Heart left ventricle (tissue), 16 donors: ENCODE measurements around the gene BROX. TPM values are rescaled to one million over a fixed set of nuclear protein-coding genes. Genes with fewer than 3 reads are reported as not detected.
"Not testable (repeated sequence)": the region's sequence is repeated elsewhere in the genome, so short reads cannot be mapped to it uniquely, and the experiment has no call there.

Experiments used
- ATAC-seq, 4 donors: fragments of 200-7000 bp; cut with Tn5 transposase; one replicate each; pipeline ENCODE4 v1.9.1; 2020 to 2022; ENCODE audit warnings: moderate library complexity in 4 of 4, mild to moderate bottlenecking in 3 of 4, moderate number of reproducible peaks in 1 of 4
- DNase-seq, 5 donors: peaks; one replicate each; pipeline ENCODE4 v3.0.0-alpha.2; 2020
- H3K27ac ChIP-seq, 12 donors: fragments of 200-600 bp; sonication (generic) in 4 of 12; one replicate each; pipeline versions ENCODE4 v1.5.0 to v1.8.0; 2016 to 2022; ENCODE audit warnings: mild to moderate bottlenecking in 2 of 12
- H3K27me3 ChIP-seq, 9 donors: fragments of 200-600 bp; sonication (generic) in 2 of 9; one replicate each; pipeline versions ENCODE4 v1.5.1 to v1.8.0; 2016 to 2022; ENCODE audit warnings: mild to moderate bottlenecking in 3 of 9
- H3K36me3 ChIP-seq, 9 donors: fragments of 200-600 bp; sonication (generic) in 2 of 9; one replicate each; pipeline versions ENCODE4 v1.5.0 to v1.8.0; 2018 to 2022; ENCODE audit warnings: mild to moderate bottlenecking in 2 of 9
- H3K4me1 ChIP-seq, 12 donors: fragments of 200-600 bp; sonication (generic) in 4 of 12; one replicate each; pipeline versions ENCODE4 v1.5.0 to v1.8.0; 2016 to 2022; ENCODE audit warnings: mild to moderate bottlenecking in 3 of 12
- H3K4me3 ChIP-seq, 12 donors: fragments of 200-600 bp; sonication (generic) in 4 of 12; one replicate each; pipeline versions ENCODE4 v1.5.0 to v1.8.0; 2017 to 2022; ENCODE audit warnings: mild to moderate bottlenecking in 9 of 12, moderate library complexity in 4 of 12
- H3K9me3 ChIP-seq, 12 donors: fragments of 200-600 bp; sonication (generic) in 4 of 12; one replicate each; pipeline versions ENCODE4 v1.5.0 to v1.8.0; 2016 to 2022; ENCODE audit warnings: mild to moderate bottlenecking in 1 of 12
- POLR2A ChIP-seq, 2 donors: fragments of 450-650 bp; IDR thresholded peaks; one replicate each; pipeline ENCODE4 v1.6.1; 2017; ENCODE audit warnings: antibody characterized with exemption in 2 of 2, mild to moderate bottlenecking in 2 of 2, moderate library complexity in 2 of 2
- WGBS, 4 donors: extraction: QIAGEN DNeasy Blood & Tissue Kit in 2 of 4; methylation state at CpG; one replicate each; pipeline versions ENCODE4 v1.1.5 to v1.1.7; 2013 to 2018; 5-methylcytosine and 5-hydroxymethylcytosine counted together
- intact Hi-C, 10 donors: fragments of 100-400 bp; cut with DNase I; formaldehyde crosslinking; loops; one replicate each; pipeline versions ENCODE4 v1.11.1 to v1.14.2; 2022
- polyA plus RNA-seq, 2 donors: library from polyadenylated mRNA; stranded (reverse); fragments of 200-250 nt; gene quantifications; one replicate each; pipeline ENCODE4 v1.2.3, GENCODE V29; 2013
- total RNA-seq, 9 donors: library from RNA; depleted of rRNA in 2 of 9; stranded (reverse); fragments of >200 nt in 2 of 9; fragmentation: NEBNext Ultra II Directional in 3 of 9; extraction: Animal tissue kit (Norgen Biotek cat#: 25700) in 3 of 9; gene quantifications; one replicate each; pipeline versions ENCODE4 v1.1.0 to v1.2.4, GENCODE V29; 2016 to 2023
- TF ChIP-seq, protein P1 (sequence below), 12 donors: fragments of 200-600 bp; sonication (generic) in 4 of 12; IDR thresholded peaks; one replicate each; pipeline versions ENCODE4 v1.5.0 to v1.8.0; 2018 to 2022; ENCODE audit warnings: antibody characterized with exemption in 12 of 12, mild to moderate bottlenecking in 5 of 12
- donor health status: ischemic (EF 13 %, LVEDD 7.1; RV severe dilation, severe dysfunction).
- donor health status: healthy with polysubstance abuse.
- donor health status: DM: no; HTN: yes; CAD: no.
- donor health status: DM: no; HTN: no; CAD: no.
- donor health status: ischemic (EF 25% LVEDD 6.9; RV normal size, moderate dysfunction).
- donor health status: ischemic (EF 25% LVEDD 5.7; RV mildly dilated, moderate dysfunction).
- donor health status: healthy.
- donor health status: DM: yes; HTN: yes; CAD: no.
- donor health status: ischemic (EF 35%, LVEDD 5.7; RV mildly dilated, moderate dysfunction).
- donor health status: nonischemic (EF 11% LVEDD 7.7; RV severe dilation, severe dysfunction).
- donor health status: DM: yes; HTN: yes; CAD: no.
- donor health status: PGD.
- donor health status: ischemic (EF 29% LVEDD 5.4; RV normal size, mild dysfunction).
- donor health status: nonischemic (EF 23%, LVEDD 6.1; RV moderate dilation, normal function).

BROX gene
- total and polyA plus RNA-seq, 11 donors: 10.1 to 51.1 (median 33.0) TPM

DNA sequence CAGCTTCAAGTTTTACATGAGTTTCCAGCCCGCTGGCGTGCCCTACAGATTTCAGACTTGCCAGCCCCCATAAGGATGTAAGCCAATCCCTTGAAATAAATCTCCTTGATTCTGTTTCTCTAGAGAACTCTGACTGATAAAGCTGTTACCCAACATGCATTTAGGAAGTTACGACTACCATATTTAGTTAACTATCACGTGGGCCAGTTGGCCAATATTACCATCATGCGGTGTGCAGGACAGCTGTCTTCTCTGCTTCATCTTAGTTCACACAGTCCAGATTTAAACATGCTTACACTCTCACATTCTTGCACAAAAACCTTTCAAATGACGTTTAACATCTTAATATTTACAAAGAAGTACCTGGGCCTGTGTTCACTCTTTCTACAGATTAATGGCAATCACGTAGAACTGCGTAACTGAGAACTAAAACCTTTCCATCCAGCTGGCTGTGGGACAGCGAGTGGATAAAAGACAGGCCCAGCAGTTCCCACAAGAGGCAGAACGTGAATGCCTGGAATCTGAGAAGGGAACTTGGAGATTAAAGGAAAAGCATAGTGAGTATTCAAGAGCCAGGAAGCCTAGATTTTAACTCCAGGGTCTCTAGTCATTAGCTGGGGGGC, 45.4 kb downstream of the BROX start:
- Histone ChIP-seq H3K9me3 (no peaks in the 10 kb centered on the region), H3K4me3 (no peak overlapping the region), H3K4me1 (peaks cover 0 to 13% (median 0%) of the 10 kb centered on the region in 12 donors), H3K36me3 (no peaks in the 10 kb centered on the region), H3K27ac (peak overlapping the region in 1 of 12 donors; percentile 84), H3K27me3 (no peaks in the 10 kb centered on the region)
- TF ChIP-seq, protein P1, sequence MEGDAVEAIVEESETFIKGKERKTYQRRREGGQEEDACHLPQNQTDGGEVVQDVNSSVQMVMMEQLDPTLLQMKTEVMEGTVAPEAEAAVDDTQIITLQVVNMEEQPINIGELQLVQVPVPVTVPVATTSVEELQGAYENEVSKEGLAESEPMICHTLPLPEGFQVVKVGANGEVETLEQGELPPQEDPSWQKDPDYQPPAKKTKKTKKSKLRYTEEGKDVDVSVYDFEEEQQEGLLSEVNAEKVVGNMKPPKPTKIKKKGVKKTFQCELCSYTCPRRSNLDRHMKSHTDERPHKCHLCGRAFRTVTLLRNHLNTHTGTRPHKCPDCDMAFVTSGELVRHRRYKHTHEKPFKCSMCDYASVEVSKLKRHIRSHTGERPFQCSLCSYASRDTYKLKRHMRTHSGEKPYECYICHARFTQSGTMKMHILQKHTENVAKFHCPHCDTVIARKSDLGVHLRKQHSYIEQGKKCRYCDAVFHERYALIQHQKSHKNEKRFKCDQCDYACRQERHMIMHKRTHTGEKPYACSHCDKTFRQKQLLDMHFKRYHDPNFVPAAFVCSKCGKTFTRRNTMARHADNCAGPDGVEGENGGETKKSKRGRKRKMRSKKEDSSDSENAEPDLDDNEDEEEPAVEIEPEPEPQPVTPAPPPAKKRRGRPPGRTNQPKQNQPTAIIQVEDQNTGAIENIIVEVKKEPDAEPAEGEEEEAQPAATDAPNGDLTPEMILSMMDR (IDR thresholded peaks at IDR 0.05): no peak
- no peak for TF ChIP-seq POLR2A (IDR thresholded peaks at IDR 0.05)
- intact Hi-C loops: no loop called here
- DNase-seq (no peak), ATAC-seq (peak in 2 of 4 donors; percentile 28 to 37)
- WGBS, 4 donors: 65 to 77% (median 66%) methylated on average over 10 of the region's 10 CpGs

DNA sequence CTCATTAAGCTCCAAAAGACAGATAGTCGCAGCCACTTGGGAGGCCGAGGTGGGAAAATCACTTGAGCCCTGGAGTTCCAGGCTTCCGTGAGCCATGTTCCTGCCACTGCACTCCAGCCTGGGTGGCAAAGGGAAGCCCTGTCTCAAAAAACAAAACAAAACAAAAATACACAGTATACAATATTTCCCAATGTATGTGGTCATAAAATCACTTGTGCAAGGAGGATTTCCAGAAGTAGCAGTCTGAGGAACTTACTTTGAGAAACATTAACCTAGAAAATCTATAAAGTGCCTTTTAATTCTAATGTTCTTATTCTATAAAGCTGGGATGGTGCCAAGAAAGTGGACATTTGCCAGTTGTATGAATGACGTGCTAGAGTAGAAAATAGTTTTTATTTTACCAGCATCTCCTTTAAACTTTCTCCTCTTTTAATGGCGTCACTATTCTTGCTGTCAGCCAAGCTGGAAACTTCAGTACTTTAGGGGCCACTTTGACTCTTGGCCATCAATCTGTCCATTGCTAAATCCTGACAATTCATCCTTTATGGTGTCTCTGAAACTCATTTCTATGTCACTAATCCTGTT, 47.2 kb downstream of the BROX start:
- intact Hi-C loops: no loop called here
- Histone ChIP-seq H3K27me3 (no peaks in the 10 kb centered on the region), H3K27ac (peak overlapping the region in 2 of 12 donors; percentile 8 to 84), H3K36me3 (no peaks in the 10 kb centered on the region), H3K4me1 (peaks cover 0 to 11% (median 0%) of the 10 kb centered on the region in 12 donors), H3K4me3 (no peak overlapping the region), H3K9me3 (no peaks in the 10 kb centered on the region)
- ATAC-seq: no peak
- DNase-seq: no peak
- 79 to 89% (median 87%) methylated on average over 5 of the region's 5 CpGs for WGBS, 4 donors
- TF ChIP-seq, protein P1 (IDR thresholded peaks at IDR 0.05): no peak
- TF ChIP-seq POLR2A (IDR thresholded peaks at IDR 0.05): no peak

DNA sequence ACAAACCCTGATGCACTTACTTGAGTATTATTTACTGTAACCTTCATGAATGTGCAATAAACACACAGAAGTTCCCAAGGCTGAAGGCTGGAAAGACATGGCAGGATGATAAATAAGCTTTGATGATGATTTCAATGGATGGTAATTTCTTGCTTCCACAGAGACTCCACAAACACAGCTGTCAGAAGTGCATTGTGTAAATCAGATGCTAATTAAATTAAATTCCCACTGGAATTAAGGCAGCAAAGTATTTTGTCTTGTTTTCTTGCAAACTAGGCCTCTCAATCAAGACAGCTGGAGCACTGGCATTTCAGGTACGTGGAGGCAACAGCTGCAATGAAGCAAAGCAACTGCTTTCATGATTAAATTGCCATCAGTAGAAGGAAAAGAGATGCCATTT, 48.7 kb downstream of the BROX start:
- H3K36me3 ChIP-seq: no peaks in the 10 kb centered on the region
- H3K27me3 ChIP-seq: no peaks in the 10 kb centered on the region
- TF ChIP-seq, protein P1 (IDR thresholded peaks at IDR 0.05): no peak
- no peak for TF ChIP-seq POLR2A (IDR thresholded peaks at IDR 0.05)
- H3K4me1 ChIP-seq: peaks cover 0 to 5% (median 0%) of the 10 kb centered on the region in 12 donors
- no peak overlapping the region for H3K4me3 ChIP-seq
- intact Hi-C loops: no loop called here
- no peak overlapping the region for H3K27ac ChIP-seq
- ATAC-seq: no peak
- no peaks in the 10 kb centered on the region for H3K9me3 ChIP-seq
- 51 to 71% (median 66%) methylated on average over 1 of the region's 1 CpG for WGBS, 4 donors
- no peak for DNase-seq

DNA sequence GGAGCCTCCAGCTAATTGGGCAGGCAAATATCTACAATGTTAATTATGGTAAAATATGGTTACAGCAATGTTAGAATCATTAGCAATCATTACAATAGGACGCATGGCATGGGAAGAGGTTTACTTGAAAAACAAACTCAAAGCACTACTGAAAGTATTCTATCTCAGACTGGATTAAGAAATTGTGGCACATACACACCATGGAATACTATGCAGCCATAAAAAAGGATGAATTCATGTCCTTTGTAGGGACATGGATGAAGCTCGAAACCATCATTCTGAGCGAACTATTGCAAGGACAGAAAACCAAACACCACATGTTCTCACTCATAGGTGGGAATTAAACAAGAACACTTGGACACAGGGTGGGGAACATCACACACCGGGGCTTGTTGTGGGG, 49.8 kb downstream of the BROX start:
- intact Hi-C loops, H3K4me3 ChIP-seq, H3K4me1 ChIP-seq, H3K27ac ChIP-seq, DNase-seq, H3K36me3 ChIP-seq, H3K27me3 ChIP-seq, ATAC-seq, H3K9me3 ChIP-seq: not testable (repeated sequence)
- 46 to 98% (median 72%) methylated on average over 4 of the region's 4 CpGs for WGBS, 4 donors
